ENCODE results near the gene GRPR.
"Not testable (repeated sequence)": the region's sequence is repeated elsewhere in the genome, so short reads cannot be mapped to it uniquely, and the experiment has no call there.

GRPR gene

GRCh38 chrX:16137416-16138107 lies 14.2 kb downstream of the GRPR start:
- DNase-seq (ENCODE audit: low read depth in 1 of 2, low spot score in 1 of 2), result no peak

- DNase-seq (ENCODE audit: low read depth in 1 of 2, low spot score in 1 of 2), result no peak
These were observed 14.7 kb downstream of the GRPR start for GRCh38 chrX:16138108-16138427.

GRCh38 chrX:16140448-16140847 lies 17.1 kb downstream of the GRPR start:
- no peak for DNase-seq (ENCODE audit: low read depth in 1 of 2, low spot score in 1 of 2)

GRCh38 chrX:16140983-16141382 lies 17.6 kb downstream of the GRPR start:
- DNase-seq (ENCODE audit: low read depth in 1 of 2, low spot score in 1 of 2), result no peak

- DNase-seq (ENCODE audit: low read depth in 1 of 2, low spot score in 1 of 2), result no peak
These were observed 18.3 kb downstream of the GRPR start for GRCh38 chrX:16141422-16142245.

- no peak for DNase-seq (ENCODE audit: low read depth in 1 of 2, low spot score in 1 of 2)
These were observed 18.8 kb downstream of the GRPR start for GRCh38 chrX:16142246-16142558.

- DNase-seq (ENCODE audit: low read depth in 1 of 2, low spot score in 1 of 2), result no peak
These were observed 20.6 kb downstream of the GRPR start for GRCh38 chrX:16143968-16144367.

GRCh38 chrX:16144420-16144819 lies 21.1 kb downstream of the GRPR start:
- no peak for DNase-seq (ENCODE audit: low read depth in 1 of 2, low spot score in 1 of 2)

GRCh38 chrX:16145093-16145492 lies 21.7 kb downstream of the GRPR start:
- DNase-seq (ENCODE audit: low read depth in 1 of 2, low spot score in 1 of 2), result not testable (repeated sequence)

GRCh38 chrX:16145656-16146055 lies 22.3 kb downstream of the GRPR start:
- no peak for DNase-seq (ENCODE audit: low read depth in 1 of 2, low spot score in 1 of 2)

- no peak for DNase-seq (ENCODE audit: low read depth in 1 of 2, low spot score in 1 of 2)
These were observed 25.5 kb downstream of the GRPR start for GRCh38 chrX:16148896-16149295.

GRCh38 chrX:16155581-16156096 lies 32.3 kb downstream of the GRPR start:
- DNase-seq (ENCODE audit: low read depth in 1 of 2, low spot score in 1 of 2), result no peak

GRCh38 chrX:16156692-16157331 lies 33.4 kb downstream of the GRPR start:
- DNase-seq (ENCODE audit: low read depth in 1 of 2, low spot score in 1 of 2), result no peak

GRCh38 chrX:16160729-16161128 lies 37.4 kb downstream of the GRPR start:
- no peak for DNase-seq (ENCODE audit: low read depth in 1 of 2, low spot score in 1 of 2)

- not testable (repeated sequence) for DNase-seq (ENCODE audit: low read depth in 1 of 2, low spot score in 1 of 2)
These were observed 37.8 kb downstream of the GRPR start for GRCh38 chrX:16161173-16161572.

GRCh38 chrX:16162391-16162790 lies 39.0 kb downstream of the GRPR start:
- no peak for DNase-seq (ENCODE audit: low read depth in 1 of 2, low spot score in 1 of 2)

- DNase-seq (ENCODE audit: low read depth in 1 of 2, low spot score in 1 of 2), result no peak
These were observed 41.4 kb downstream of the GRPR start for GRCh38 chrX:16164748-16165147.

GRCh38 chrX:16167181-16167580 lies 43.8 kb downstream of the GRPR start, which contains the start of gene MAGEB17:
MAGEB17 (plus strand) TSS chrX:16167481; CDS start chrX:16170383, 2,902 bp downstream.
- no peak for DNase-seq (ENCODE audit: low read depth in 1 of 2, low spot score in 1 of 2)

GRCh38 chrX:16171039-16171438 lies 47.7 kb downstream of the GRPR start:
- DNase-seq (ENCODE audit: low read depth in 1 of 2, low spot score in 1 of 2), result no peak

- DNase-seq (ENCODE audit: low read depth in 1 of 2, low spot score in 1 of 2), result no peak
These were observed 48.6 kb downstream of the GRPR start for GRCh38 chrX:16171944-16172343.

- DNase-seq (ENCODE audit: low read depth in 1 of 2, low spot score in 1 of 2), result no peak
These were observed 49.0 kb downstream of the GRPR start for GRCh38 chrX:16172391-16172790.

Measured in activated CD4-positive, alpha-beta T cell treated with anti-CD3 and anti-CD28 coated beads, Interleukin-2, amount 50 U/mL, for 24 hours (primary cell).